Stimulated activated naive CD4-positive, alpha-beta T cell treated with Interleukin-2 at 50 U/mL for 16 hours (primary cell): Measurements from ENCODE around the gene ATXN1.
"Not testable (repeated sequence)": the region's sequence is repeated elsewhere in the genome, so short reads cannot be mapped to it uniquely, and the experiment has no call there.

ENCODE experiments used
- DNase-seq: peaks from one replicate; lab custom pipeline; 2025; lab: John Stamatoyannopoulos, UW

Gene ATXN1

GRCh38 chr6:16570221-16570553 lies 191.1 kb downstream of the ATXN1 start:
- no peak for DNase-seq

- no peak for DNase-seq
Measured at GRCh38 chr6:16568128-16568527, 193.1 kb downstream of the ATXN1 start.

- no peak for DNase-seq
Measured at GRCh38 chr6:16567071-16567470, 194.2 kb downstream of the ATXN1 start.

- DNase-seq: no peak
Measured at GRCh38 chr6:16564436-16564835, 196.8 kb downstream of the ATXN1 start.

GRCh38 chr6:16563628-16564240 lies 197.5 kb downstream of the ATXN1 start:
- DNase-seq: no peak

- DNase-seq: no peak
Measured at GRCh38 chr6:16562498-16562897, 198.8 kb downstream of the ATXN1 start.

- DNase-seq: no peak
Measured at GRCh38 chr6:16559071-16559470, 202.2 kb downstream of the ATXN1 start.

GRCh38 chr6:16555550-16555949 lies 205.7 kb downstream of the ATXN1 start:
- no peak for DNase-seq

- no peak for DNase-seq
Measured at GRCh38 chr6:16553531-16553930, 207.7 kb downstream of the ATXN1 start.

GRCh38 chr6:16551466-16551865 lies 209.8 kb downstream of the ATXN1 start:
- no peak for DNase-seq

- no peak for DNase-seq
Measured at GRCh38 chr6:16548121-16548520, 213.1 kb downstream of the ATXN1 start.

GRCh38 chr6:16547587-16547986 lies 213.7 kb downstream of the ATXN1 start:
- no peak for DNase-seq

GRCh38 chr6:16546861-16547260 lies 214.4 kb downstream of the ATXN1 start:
- no peak for DNase-seq

- DNase-seq: no peak
Measured at GRCh38 chr6:16545382-16545781, 215.9 kb downstream of the ATXN1 start.

- DNase-seq: no peak
Measured at GRCh38 chr6:16544521-16544920, 216.7 kb downstream of the ATXN1 start.

GRCh38 chr6:16544006-16544405 lies 217.3 kb downstream of the ATXN1 start:
- no peak for DNase-seq

GRCh38 chr6:16543521-16543920 lies 217.7 kb downstream of the ATXN1 start:
- DNase-seq: no peak

GRCh38 chr6:16542070-16542469 lies 219.2 kb downstream of the ATXN1 start:
- no peak for DNase-seq

- DNase-seq: no peak
Measured at GRCh38 chr6:16540804-16541752, 220.2 kb downstream of the ATXN1 start.

- DNase-seq: not testable (repeated sequence)
Measured at GRCh38 chr6:16540383-16540782, 220.9 kb downstream of the ATXN1 start.

- DNase-seq: no peak
Measured at GRCh38 chr6:16539086-16539931, 222.0 kb downstream of the ATXN1 start.

- no peak for DNase-seq
Measured at GRCh38 chr6:16535564-16535963, 225.7 kb downstream of the ATXN1 start.

- DNase-seq: no peak
Measured at GRCh38 chr6:16533721-16534136, 227.5 kb downstream of the ATXN1 start.
